GM21381 (cell line): ENCODE measurements around the gene MED16.
"Not testable (repeated sequence)": the region's sequence is repeated elsewhere in the genome, so short reads cannot be mapped to it uniquely, and the experiment has no call there.

Source experiments
- ATAC-seq: cut with Tn5 transposase; IDR thresholded peaks from one replicate; pipeline ENCODE4 v1.9.1; 2021; ENCODE audit warnings: mild to moderate bottlenecking, moderate library complexity; ENCODE audit not compliant: unreplicated experiment

Gene MED16

DNA sequence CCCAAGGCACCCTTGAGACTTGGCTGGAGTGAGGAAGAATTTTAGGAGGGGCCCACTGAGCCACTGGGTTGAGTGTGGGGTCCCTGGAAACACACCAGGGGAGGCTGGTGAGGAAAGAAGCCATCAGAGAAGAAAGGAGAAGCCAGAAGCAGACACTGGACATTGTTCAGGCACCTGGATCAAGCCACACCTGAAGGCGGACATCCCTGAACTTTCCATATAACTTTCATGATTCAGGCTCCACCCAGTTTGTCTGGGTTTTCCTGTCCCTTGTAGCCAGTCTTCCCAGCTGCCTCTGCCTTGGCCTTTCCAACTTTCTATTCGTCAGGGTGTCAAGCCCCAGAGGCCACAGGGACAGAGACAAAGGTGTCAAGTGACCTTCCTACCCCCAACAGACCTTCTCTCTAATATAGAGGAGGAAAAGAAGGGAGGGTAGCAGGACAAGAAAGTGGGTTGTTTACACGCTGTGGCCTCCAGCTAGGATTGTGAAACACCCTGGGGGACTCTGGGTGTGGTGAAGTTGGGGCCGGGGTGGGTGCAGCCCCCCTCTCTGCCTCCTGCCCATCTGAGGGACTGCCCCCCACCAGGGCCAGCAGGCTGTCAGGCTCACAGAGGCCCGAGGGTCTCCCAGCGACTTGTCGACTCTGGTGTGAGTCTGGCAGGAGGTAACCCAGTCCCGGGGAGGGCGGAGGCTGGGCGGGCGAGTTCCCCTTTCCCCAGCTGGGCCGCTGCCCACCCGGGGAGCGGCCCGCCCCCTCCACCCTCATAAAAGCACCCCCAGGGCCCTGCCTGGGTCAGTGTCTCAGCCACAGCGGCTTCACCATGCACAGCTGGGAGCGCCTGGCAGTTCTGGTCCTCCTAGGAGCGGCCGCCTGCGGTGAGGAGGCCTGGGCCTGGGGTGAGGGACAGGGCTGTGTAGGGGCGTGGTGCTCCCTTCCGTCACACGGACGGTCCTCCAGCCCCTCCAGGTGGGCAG is 33.8 kb downstream of the MED16 start, which contains the start of gene CFD:
Gene CFD, plus strand, starts transcription at position 797 of the 976 bp plus-strand sequence. Its CDS starts 26 bp downstream, at position 823.
- ATAC-seq: no peak

DNA sequence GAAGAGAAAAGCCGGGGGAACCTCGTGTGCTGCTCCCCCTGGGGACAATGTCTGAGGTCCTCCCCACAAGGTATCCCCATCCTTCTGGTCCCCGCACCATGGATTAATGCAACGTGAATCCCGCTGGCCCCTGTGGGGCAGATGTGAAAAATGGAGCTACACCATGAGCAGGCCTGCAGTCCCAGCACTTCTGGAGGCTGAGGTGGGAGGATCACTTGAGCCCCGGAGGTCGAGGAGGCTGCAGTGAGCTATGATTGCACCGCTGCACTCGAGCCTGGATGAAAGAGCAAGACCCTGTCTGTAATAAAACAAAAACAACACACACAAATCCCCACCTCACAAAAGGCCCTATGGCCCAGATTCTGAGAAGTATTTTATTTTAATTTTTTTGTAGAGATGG is 34.7 kb downstream of the MED16 start:
- no peak for ATAC-seq

DNA sequence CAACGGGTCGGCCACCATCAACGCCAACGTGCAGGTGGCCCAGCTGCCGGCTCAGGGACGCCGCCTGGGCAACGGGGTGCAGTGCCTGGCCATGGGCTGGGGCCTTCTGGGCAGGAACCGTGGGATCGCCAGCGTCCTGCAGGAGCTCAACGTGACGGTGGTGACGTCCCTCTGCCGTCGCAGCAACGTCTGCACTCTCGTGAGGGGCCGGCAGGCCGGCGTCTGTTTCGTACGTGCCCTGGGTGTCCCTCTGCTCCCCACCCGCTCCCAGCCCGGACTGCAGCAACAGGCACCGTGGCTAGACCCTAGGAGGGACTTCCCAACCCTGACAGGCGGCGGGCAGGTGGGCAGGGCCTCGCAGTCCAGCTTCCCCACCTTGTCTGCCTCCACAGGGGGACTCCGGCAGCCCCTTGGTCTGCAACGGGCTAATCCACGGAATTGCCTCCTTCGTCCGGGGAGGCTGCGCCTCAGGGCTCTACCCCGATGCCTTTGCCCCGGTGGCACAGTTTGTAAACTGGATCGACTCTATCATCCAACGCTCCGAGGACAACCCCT is 37.3 kb downstream of the MED16 start:
- ATAC-seq: no peak

DNA sequence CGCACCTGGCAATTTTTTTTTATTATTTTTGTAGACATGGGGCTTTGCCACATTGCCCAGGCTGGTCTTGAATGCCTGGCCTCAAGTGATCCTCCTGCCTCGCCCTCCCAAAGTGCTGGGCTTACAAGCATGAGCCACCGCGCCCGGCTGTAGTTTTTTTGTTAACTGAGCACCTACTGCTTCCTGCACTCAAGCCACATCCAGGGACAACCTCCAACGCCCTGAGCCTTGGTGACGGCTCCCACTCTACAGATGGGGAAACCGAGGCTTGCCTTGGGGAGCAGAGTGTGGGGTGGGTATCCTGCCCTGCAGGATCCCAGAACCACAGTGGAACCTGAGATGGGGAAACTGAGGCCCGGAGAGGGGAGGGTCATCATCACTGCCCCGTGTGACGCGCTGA is 37.8 kb downstream of the MED16 start:
- ATAC-seq: no peak

DNA sequence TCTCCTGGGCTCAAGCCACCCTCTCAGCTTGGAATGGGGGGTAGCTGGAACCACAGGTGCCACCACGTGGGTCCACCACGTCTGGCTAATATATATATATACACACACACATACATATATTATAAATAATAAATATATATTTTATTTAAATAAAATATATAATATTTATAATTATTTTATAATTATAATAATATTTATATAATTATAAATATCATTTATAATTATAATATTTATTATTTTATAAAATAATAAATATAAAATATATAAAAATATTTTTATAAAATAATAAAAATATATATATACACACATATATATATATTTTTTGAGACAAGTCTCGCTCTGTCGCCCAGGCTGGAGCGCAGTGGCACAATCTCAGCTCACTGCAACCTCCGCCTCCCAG is 38.4 kb downstream of the MED16 start:
- no peak for ATAC-seq

DNA sequence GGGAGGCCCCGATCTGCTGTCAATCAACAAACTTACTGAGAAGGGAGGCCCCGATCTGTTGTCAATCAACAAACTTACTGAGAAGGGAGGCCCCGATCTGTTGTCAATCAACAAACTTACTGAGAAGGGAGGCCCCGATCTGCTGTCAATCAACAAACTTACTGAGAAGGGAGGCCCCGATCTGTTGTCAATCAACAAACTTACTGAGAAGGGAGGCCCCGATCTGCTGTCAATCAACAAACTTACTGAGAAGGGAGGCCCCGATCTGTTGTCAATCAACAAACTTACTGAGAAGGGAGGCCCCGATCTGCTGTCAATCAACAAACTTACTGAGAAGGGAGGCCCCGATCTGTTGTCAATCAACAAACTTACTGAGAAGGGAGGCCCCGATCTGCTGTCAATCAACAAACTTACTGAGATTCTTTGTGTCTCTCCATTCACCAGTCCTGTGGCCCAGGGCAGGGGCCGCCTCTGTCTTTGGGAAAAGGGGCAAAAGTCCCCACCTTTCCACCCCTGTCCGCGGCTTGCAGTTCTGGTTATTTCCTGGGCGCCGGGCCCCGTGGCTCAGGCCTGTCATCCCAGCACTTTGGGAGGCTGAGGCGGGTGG is 39.3 kb downstream of the MED16 start:
- ATAC-seq: not testable (repeated sequence)

DNA sequence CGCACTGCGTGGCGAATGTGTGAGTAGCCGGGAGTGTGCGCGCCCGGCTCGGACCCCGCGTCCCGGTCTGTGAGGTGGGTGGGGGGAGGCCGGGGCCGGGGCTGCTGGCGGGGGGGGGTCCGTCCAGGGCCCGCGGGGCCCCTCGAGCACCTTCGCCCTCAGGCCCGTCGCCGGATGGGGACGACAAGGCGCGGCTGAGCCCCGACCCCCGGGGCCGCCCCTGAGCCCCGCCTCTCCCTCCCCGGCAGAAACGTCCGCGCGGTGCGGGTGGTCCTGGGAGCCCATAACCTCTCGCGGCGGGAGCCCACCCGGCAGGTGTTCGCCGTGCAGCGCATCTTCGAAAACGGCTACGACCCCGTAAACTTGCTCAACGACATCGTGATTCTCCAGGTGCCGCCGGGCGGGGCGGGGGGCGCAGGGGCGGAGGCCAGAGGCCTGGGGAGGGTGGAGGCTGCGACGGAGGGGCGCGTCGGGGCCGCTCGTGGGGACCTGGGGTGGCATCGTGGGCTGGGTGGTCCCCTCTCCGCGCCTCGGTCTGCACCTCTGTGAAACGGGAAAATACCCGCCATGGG is 39.9 kb downstream of the MED16 start:
- no peak for ATAC-seq

DNA sequence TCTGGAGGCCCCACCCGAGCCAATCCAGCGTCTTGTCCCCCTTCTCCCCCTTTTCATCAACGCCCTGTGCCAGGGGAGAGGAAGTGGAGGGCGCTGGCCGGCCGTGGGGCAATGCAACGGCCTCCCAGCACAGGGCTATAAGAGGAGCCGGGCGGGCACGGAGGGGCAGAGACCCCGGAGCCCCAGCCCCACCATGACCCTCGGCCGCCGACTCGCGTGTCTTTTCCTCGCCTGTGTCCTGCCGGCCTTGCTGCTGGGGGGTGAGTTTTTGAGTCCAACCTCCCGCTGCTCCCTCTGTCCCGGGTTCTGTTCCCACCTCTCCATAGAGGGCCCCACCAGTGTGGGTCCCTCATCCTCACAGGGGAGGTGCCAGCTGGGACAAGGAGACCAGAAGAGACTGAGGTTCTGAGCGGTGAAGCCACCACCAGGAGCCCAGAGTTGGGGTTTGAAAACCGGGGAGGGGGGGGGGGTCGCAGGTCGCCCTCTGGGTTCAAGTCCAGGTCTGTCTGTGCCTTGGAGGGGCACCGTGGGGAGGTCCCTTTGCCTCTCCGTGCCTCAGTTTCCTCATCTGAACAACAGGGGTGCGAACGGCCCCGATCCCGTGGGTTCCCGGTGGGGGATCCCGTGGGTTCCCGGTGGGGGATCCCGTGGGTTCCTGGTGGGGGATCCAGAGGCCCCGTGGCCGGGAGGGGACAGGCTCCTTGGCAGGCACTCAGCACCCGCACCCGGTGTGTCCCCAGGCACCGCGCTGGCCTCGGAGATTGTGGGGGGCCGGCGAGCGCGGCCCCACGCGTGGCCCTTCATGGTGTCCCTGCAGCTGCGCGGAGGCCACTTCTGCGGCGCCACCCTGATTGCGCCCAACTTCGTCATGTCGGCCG is 40.6 kb downstream of the MED16 start, which contains the start of gene ELANE:
Gene ELANE, plus strand, starts transcription at position 168 of the 878 bp plus-strand sequence. Its CDS starts 26 bp downstream, at position 194.
- ATAC-seq: no peak

DNA sequence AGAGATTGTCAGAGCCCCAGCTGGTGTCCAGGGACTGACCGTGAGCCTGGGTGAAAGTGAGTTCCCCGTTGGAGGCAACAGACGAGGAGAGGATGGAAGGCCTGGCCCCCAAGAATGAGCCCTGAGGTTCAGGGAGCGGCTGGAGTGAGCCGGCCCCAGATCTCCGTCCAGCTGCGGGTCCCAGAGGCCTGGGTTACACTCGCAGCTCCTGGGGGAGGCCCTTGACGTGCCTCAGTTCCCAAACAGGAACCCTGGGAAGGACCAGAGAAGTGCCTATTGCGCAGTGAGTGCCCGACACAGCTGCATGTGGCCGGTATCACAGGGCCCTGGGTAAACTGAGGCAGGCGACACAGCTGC is 42.0 kb downstream of the MED16 start:
- no peak for ATAC-seq

DNA sequence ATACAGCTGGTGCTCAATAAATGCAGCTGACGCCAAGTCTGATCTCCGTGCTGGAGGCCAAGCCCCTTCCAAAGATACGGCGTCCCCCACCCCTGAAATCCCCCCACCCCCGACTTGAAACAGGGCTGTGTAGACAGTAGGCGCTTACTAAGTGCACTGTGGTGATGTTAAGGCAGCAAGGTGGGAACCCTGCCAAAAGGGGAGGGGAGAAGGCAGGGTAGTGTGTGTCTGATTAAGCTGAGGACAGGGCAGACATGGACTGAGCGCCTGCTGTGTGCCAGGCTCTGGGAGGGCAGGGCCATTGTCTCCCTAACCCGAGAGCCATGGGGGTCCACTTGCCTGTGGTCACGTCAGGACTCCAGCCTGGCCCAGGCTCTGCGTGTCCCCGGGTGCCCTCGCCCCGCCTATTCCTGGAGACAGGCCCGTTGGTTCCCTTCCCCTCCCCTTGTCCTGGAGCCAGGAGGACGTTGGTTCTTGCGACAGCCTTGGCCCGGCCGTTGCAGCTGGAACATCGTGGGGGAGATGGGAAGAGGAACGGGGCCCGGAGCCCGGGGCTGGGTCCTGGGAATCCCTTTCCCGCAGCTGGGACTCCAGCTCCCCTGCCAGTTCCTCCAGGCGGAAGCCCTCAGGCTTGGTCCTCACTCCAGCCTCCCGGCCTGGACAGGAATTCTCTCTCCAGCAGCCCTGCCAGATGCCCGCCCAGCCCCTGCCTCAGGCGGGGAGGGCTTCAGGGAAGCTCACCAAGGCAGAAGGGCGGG is 42.6 kb downstream of the MED16 start:
- no peak for ATAC-seq

DNA sequence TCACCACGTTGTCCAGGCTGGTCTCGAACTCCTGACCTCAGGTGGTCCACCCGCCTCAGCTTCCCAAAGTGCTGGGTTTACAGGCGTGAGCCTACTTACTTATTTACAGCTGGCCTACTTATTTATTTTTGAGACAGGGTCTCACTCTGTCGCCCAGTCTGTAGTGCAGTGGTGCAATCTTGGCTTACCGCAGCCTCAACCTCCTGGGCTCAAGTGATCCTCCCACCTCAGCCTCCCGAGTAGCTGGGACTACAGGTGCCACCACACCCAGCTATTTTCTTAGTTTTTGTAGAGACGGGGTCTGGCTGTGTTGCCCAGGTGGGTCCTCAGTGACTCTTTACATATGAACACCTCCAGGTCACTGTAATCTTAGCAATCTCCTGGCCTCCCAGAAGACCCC is 43.8 kb downstream of the MED16 start:
- ATAC-seq: not testable (repeated sequence)

DNA sequence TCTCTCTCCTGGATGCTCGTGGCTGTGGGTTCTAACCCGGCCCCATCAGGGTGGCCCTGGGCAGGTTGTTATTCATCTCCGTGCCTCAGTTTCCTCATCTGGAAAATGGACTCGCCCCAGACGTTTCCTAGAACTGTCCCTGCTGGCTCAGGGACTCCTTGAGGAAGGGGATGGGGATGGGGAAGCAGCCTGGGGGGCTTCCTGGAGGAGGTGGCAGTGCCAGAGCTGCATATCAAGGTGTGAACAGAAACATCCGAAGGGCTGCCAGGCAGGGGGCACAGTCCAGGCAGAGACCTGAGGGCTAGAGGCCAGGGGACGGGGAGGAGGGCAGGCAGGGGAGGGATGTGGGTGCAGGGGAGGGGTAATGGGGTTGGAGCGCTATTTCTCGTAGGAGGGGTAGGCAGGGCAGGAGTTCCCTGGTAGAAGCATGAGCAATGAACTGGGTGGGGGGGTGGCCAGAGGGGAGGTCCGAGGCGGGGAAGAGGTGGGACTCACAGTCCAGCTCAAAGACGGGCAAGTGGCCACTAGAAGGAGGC is 44.5 kb downstream of the MED16 start:
- ATAC-seq: no peak

DNA sequence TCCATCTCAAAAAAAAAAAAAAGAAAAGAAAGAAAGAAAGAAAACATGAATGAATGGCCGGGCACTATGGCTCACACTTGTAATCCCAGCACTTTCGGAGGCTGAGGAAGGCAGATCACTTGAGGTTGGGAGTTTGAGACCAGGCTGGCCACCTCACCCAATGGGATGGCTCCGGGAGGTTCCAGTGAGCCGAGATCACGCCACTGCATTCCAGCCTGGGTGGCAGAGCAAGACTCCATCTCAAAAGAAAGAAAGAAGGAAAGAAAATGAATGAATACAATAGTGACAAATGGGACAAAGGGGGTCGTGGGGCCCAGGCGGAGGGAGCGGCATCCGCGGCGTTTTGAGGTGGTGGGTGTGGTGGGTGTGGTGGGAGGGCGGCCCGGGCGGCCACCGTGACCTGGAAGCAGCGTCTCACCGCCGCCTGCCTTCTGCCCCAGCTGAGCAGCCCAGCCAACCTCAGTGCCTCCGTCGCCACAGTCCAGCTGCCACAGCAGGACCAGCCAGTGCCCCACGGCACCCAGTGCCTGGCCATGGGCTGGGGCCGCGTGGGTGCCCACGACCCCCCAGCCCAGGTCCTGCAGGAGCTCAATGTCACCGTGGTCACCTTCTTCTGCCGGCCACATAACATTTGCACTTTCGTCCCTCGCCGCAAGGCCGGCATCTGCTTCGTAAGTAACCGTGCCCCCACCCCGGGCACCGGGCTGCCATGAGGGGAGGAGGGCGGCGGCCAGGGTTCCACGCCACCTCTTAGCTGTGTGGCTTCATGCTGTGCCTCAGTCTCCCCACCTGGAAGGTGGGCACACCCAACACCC is 47.1 kb downstream of the MED16 start:
- ATAC-seq: no peak

DNA sequence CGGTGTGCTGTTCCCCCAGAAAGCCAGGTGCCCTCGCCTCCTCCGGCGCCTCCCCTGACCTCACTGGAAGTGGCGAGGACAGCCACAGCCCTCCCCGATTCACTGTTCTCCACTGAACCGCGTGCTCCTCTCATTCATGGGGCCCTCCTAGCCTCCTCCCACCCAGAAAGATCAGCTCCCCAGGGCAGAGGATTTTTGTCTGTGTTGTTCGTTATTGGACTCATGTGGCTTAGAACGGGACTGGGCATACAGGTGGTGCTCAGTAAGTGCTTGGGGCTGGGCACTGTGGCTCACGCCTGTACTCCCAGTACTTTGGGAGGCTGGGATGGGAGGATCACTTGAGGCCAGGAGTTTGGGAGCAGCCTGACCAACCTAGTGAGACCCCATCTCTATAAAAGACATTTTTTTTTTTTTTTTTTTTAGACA is 48.4 kb downstream of the MED16 start:
- ATAC-seq: no peak

DNA sequence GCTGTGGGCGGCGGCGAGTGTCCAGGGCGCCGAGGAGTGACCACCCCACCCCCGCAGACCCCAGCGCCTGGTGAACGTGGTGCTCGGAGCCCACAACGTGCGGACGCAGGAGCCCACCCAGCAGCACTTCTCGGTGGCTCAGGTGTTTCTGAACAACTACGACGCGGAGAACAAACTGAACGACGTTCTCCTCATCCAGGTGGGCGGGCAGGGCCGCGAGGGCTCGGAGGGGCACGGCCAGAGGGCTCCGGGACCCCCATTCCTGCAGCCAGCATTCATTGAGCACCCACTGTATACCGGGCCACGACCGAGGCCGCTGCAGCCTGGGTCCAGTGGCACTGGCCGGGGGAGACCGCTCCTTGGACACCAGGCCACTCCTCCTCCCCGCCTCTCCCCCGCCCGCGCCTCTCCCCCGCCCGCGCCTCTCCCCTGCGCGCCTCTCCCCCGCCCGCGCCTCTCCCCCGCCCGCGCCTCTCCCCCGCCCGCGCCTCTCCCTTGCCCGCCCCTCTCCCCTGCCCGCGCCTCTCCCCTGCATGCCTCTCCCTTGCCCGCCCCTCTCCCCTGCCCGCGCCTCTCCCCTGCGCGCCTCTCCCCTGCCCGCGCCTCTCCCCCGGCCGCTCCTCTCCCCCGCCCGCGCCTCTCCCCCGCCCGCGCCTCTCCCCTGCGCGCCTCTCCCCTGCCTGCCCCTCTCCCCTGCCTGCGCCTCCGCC is 49.0 kb downstream of the MED16 start:
- no peak for ATAC-seq

DNA sequence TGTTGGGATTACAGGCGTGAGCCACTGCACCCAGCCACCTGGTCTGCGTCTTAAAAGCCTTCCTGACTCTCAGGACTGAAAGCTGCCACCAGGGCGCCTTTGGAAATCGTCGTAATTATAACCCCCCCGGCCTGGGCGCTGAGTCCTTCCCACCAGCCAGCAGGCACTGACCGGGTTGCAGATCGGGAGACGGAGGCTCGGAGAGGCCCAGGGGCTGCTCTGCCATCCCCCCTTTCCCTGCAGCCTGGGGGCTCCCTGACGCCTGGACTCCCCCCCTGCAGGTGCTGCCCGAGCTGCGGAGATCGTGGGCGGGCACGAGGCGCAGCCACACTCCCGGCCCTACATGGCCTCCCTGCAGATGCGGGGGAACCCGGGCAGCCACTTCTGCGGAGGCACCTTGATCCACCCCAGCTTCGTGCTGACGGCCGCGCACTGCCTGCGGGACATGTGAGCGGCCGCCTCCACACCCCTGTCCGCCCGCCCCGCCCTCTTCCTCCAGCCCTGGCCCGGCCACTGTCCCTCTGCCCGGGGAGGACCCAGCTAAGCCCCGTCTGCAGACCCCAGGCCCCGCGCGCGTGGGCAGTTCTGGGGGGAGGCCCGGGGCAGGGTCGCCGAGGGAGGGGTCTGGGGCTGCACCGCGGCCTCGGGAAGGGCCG is 49.7 kb downstream of the MED16 start:
- no peak for ATAC-seq

DNA sequence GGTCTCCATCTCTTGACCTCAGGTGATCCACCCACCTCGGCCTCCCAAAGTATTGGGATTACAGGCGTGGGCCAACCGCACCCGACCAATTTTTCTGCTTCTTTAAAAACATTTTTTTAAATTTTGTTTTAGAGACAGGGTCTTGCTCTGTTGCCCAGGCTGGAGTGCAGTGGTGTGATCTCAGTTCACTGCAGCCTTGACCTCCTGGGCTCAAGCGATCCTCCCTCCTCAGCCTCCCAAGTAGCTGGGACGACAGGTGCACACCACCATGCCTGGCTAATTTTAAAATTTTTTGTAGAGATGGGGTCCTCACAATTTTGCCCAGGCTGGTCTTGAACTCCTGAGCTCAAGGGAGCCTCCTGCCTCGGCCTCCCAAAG is 50.2 kb downstream of the MED16 start:
- not testable (repeated sequence) for ATAC-seq
